Epithelial cell of proximal tubule (primary cell): ENCODE results near the gene BSPH1. TPM values are rescaled to one million over a fixed set of nuclear protein-coding genes. Genes with fewer than 3 reads are reported as not detected.

Source experiments
- DNase-seq: peaks from one replicate; pipeline ENCODE4 v3.0.0-alpha.2; 2011; ENCODE audit warnings: low read depth
- H3K4me3 ChIP-seq: 2 replicates; pipeline ENCODE4 v1.5.1; 2011; ENCODE audit warnings: low read depth, mild to moderate bottlenecking, low read length
- CTCF ChIP-seq: conservative IDR thresholded peaks from 2 replicates; pipeline ENCODE4 v1.5.1; 2012; ENCODE audit warnings: low read depth, mild to moderate bottlenecking, low read length
- total RNA-seq: library from RNA; depleted of rRNA; stranded (reverse); fragments of >200 nt; gene quantifications from 2 replicates; pipeline ENCODE4 v1.2.3, GENCODE V29; 2015

Gene BSPH1
- total RNA-seq, 1 donor from 2014 or later: not detected

DNA sequence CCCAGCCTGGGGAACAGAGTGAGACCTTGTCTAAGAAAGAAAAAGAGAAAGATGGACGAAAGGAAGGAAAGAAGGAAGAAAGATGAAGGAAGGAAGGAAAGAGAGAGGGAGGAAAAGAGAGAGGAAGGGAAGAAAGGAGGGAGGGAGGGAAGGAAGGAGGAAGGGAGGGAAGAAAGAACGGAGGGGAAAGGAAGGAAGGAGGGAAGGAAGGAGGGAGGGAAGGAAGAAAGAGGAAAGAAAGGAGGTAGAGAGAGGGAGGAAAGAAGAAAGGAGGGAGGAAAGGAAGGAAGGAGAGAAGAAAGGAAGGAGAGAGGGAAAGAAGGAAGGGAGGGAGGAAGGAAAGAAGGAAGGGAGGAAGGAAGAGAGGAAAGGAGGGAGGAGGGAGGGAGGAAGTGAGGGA lies 31.0 kb upstream of the BSPH1 start:
- H3K4me3 ChIP-seq: no peak overlapping the region
- TF ChIP-seq CTCF: no peak
- DNase-seq: no peak

DNA sequence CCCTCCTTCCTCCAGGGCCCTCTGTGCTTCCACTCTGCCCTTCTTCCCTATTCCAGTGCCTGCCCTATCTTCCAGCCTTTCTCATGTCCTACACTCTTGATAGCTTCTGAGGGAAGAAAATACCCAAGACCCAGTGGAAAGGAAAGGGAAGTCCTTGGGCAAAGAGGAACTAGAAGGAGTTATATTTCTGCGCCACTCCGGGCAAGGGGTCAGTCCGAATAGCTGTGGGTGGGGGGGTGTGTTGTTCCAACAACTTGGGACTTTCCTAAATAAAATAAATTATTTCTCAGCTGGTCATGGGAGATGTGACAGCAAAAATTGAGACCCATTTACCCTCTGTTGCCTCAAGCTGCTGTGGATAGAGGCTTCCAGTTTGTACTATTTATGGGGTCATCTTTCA lies 28.7 kb upstream of the BSPH1 start:
- DNase-seq: no peak
- TF ChIP-seq CTCF: no peak

DNA sequence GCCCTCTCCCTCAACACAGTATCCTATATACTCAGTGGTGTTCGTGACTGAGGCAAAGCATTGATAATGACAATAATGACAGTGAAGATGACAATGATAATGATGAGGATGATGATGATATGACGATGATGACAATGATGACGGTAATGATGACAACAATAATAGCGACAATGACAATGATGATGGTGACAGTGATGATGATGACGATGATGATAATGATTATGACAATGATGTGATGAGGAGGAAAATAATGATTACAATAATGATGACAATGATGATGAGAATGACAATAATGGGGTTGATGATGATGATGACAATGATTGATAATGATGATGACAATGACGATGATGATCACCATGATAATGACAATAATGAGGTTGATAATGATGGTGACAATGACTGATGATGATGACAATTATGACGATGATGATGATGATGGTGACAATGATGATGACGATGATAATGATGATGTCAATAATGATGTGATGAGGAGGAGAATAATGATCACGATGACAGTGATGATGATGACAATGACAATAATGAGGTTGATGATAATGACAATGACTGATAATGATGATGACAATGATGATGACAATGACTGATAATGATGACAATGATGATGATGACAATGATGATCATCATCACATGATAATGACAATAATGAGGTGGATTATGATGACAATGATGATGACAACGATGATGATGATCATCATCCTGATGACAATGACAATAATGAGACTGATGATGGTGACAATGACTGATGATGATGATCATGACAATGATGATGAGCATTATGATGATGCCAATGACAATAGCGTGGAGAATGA lies 19.2 kb upstream of the BSPH1 start:
- H3K4me3 ChIP-seq: no peak overlapping the region
- DNase-seq: no peak
- no peak for TF ChIP-seq CTCF

More for the DNA sequence above, 28.7 kb upstream of the BSPH1 start:
- H3K4me3 ChIP-seq: no peak overlapping the region

GRCh38 chr19:48006762-48007161 lies 14.8 kb upstream of the BSPH1 start:
- no peak overlapping the region for H3K4me3 ChIP-seq
- no peak for DNase-seq
- TF ChIP-seq CTCF: peak; percentile 39

GRCh38 chr19:48004236-48004635 lies 12.3 kb upstream of the BSPH1 start:
- no peak for TF ChIP-seq CTCF
- DNase-seq: no peak
- H3K4me3 ChIP-seq: no peak overlapping the region

GRCh38 chr19:48000846-48001245 lies 8.9 kb upstream of the BSPH1 start:
- no peak for DNase-seq
- H3K4me3 ChIP-seq: no peak overlapping the region
- TF ChIP-seq CTCF: no peak

- no peak for DNase-seq
- H3K4me3 ChIP-seq: no peak overlapping the region
- TF ChIP-seq CTCF: no peak
Observed at GRCh38 chr19:47998800-47999199, 6.8 kb upstream of the BSPH1 start.
